ENCODE measurements around the gene MNAT1. TPM values are rescaled to one million over a fixed set of nuclear protein-coding genes. Genes with fewer than 3 reads are reported as not detected.

MNAT1 gene
- total RNA-seq, 1 donor from 2014 or later = 28.5 TPM

GRCh38 chr14:60922050-60922449 lies 187.5 kb downstream of the MNAT1 start:
- TF ChIP-seq, protein P1, sequence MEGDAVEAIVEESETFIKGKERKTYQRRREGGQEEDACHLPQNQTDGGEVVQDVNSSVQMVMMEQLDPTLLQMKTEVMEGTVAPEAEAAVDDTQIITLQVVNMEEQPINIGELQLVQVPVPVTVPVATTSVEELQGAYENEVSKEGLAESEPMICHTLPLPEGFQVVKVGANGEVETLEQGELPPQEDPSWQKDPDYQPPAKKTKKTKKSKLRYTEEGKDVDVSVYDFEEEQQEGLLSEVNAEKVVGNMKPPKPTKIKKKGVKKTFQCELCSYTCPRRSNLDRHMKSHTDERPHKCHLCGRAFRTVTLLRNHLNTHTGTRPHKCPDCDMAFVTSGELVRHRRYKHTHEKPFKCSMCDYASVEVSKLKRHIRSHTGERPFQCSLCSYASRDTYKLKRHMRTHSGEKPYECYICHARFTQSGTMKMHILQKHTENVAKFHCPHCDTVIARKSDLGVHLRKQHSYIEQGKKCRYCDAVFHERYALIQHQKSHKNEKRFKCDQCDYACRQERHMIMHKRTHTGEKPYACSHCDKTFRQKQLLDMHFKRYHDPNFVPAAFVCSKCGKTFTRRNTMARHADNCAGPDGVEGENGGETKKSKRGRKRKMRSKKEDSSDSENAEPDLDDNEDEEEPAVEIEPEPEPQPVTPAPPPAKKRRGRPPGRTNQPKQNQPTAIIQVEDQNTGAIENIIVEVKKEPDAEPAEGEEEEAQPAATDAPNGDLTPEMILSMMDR (IDR thresholded peaks at IDR 0.05; ENCODE audit: borderline replicate concordance) = no peak
- no peak for DNase-seq
- H3K4me3 ChIP-seq = no peak overlapping the region
- no peaks in the 10 kb centered on the region for H3K36me3 ChIP-seq
- no peaks in the 10 kb centered on the region for H3K4me1 ChIP-seq
- H3K9me3 ChIP-seq (replicated peaks) = no peaks in the 10 kb centered on the region
- no peaks in the 10 kb centered on the region for H3K27me3 ChIP-seq (ENCODE audit: low read depth)
- intact Hi-C loops (cut with micrococcal nuclease) = no loop called here
- no peak overlapping the region for H3K27ac ChIP-seq (replicated peaks)

- H3K27ac ChIP-seq (replicated peaks) = no peak overlapping the region
- intact Hi-C loops (cut with micrococcal nuclease) = no loop called here
Measured at GRCh38 chr14:60925286-60925685, 190.7 kb downstream of the MNAT1 start.

GRCh38 chr14:60926002-60926401 lies 191.4 kb downstream of the MNAT1 start:
- intact Hi-C loops (cut with micrococcal nuclease) = no loop called here
- Histone ChIP-seq H3K4me3 (no peak overlapping the region), H3K27me3 (ENCODE audit: low read depth) (no peaks in the 10 kb centered on the region), H3K36me3 (no peaks in the 10 kb centered on the region), H3K27ac (replicated peaks) (no peak overlapping the region), H3K4me1 (no peaks in the 10 kb centered on the region), H3K9me3 (replicated peaks) (no peaks in the 10 kb centered on the region)
- no peak for DNase-seq
- TF ChIP-seq, protein P1 (IDR thresholded peaks at IDR 0.05; ENCODE audit: borderline replicate concordance) = no peak

More at GRCh38 chr14:60925286-60925685, 190.7 kb downstream of the MNAT1 start:
- DNase-seq = no peak
- Histone ChIP-seq H3K4me1 (no peaks in the 10 kb centered on the region), H3K27me3 (ENCODE audit: low read depth) (no peaks in the 10 kb centered on the region), H3K9me3 (replicated peaks) (no peaks in the 10 kb centered on the region), H3K36me3 (no peaks in the 10 kb centered on the region), H3K4me3 (no peak overlapping the region)
- TF ChIP-seq, protein P1 (IDR thresholded peaks at IDR 0.05; ENCODE audit: borderline replicate concordance) = no peak

- H3K9me3 ChIP-seq (replicated peaks) = no peaks in the 10 kb centered on the region
- no peak overlapping the region for H3K4me3 ChIP-seq
- no peaks in the 10 kb centered on the region for H3K36me3 ChIP-seq
- TF ChIP-seq, protein P1 (IDR thresholded peaks at IDR 0.05; ENCODE audit: borderline replicate concordance) = no peak
- H3K27me3 ChIP-seq (ENCODE audit: low read depth) = no peaks in the 10 kb centered on the region
- DNase-seq = no peak
- no peaks in the 10 kb centered on the region for H3K4me1 ChIP-seq
- intact Hi-C loops (cut with micrococcal nuclease) = no loop called here
- no peak overlapping the region for H3K27ac ChIP-seq (replicated peaks)
Measured at GRCh38 chr14:60931218-60931617, 196.7 kb downstream of the MNAT1 start.

GRCh38 chr14:60933920-60934655 lies 199.5 kb downstream of the MNAT1 start:
- no peak overlapping the region for H3K4me3 ChIP-seq
- TF ChIP-seq, protein P1 (IDR thresholded peaks at IDR 0.05; ENCODE audit: borderline replicate concordance) = no peak
- H3K27ac ChIP-seq (replicated peaks) = no peak overlapping the region
- H3K9me3 ChIP-seq (replicated peaks) = no peaks in the 10 kb centered on the region
- intact Hi-C loops (cut with micrococcal nuclease) = no loop called here
- no peaks in the 10 kb centered on the region for H3K4me1 ChIP-seq
- no peaks in the 10 kb centered on the region for H3K36me3 ChIP-seq
- H3K27me3 ChIP-seq (ENCODE audit: low read depth) = no peaks in the 10 kb centered on the region
- no peak for DNase-seq
